OCI-LY7 (cell line): ENCODE results near the gene UQCRH. TPM values are rescaled to one million over a fixed set of nuclear protein-coding genes. Genes with fewer than 3 reads are reported as not detected.
"Not testable (repeated sequence)": the region's sequence is repeated elsewhere in the genome, so short reads cannot be mapped to it uniquely, and the experiment has no call there.

Experiments used
- BruUV-seq: library from RNA; stranded (reverse); fragments of 400-500 nt; replicated peaks from 2 replicates; lab custom pipeline; 2021; lab: Mats Ljungman, UMichigan
- CTCF ChIA-PET: fragments of 300-600 bp; sonication (Branson Sonifier 250); formaldehyde crosslinking; loops from one replicate; lab custom pipeline; 2022; ENCODE audit warnings: antibody characterized with exemption; ENCODE audit not compliant: unreplicated experiment; lab: Charles Lee
- POLR2A ChIA-PET: fragments of 300-600 bp; sonication (Branson Sonifier 250); formaldehyde crosslinking; loops from one replicate; lab custom pipeline; 2022; ENCODE audit warnings: antibody characterized with exemption; lab: Charles Lee
- DNase-seq: peaks from one replicate; pipeline ENCODE4 v3.0.0-alpha.2; 2015; ENCODE audit warnings: low spot score
- H2AFZ ChIP-seq: fragments of 200-600 bp; sonication (generic), shearing (Covaris generic); 2 replicates; pipeline ENCODE4 v1.6.1; 2014; ENCODE audit warnings: mild to moderate bottlenecking, antibody characterized with exemption, low read length, moderate library complexity
- H3K27ac ChIP-seq: fragments of 200-600 bp; sonication (generic); 2 replicates; pipeline ENCODE4 v1.5.1; 2014; ENCODE audit warnings: mixed run types, low read depth, mild to moderate bottlenecking, moderate library complexity, low read length, inconsistent platforms; ENCODE audit not compliant: poor library complexity, severe bottlenecking
- H3K36me3 ChIP-seq: fragments of 200-600 bp; sonication (generic); 2 replicates; pipeline ENCODE4 v1.6.1; 2014; ENCODE audit warnings: mild to moderate bottlenecking, antibody characterized with exemption, low read length, moderate library complexity, mixed read lengths; ENCODE audit not compliant: insufficient read depth
- H3K4me1 ChIP-seq: fragments of 200-600 bp; sonication (generic); 2 replicates; pipeline ENCODE4 v1.5.1; 2014; ENCODE audit warnings: mild to moderate bottlenecking, low read length; ENCODE audit not compliant: insufficient read depth, poor library complexity, severe bottlenecking
- H3K4me2 ChIP-seq: fragments of 200-600 bp; sonication (generic); 2 replicates; pipeline ENCODE4 v1.6.1; 2014; ENCODE audit warnings: mild to moderate bottlenecking, low read length
- H3K4me3 ChIP-seq: fragments of 200-600 bp; sonication (generic); 2 replicates; pipeline ENCODE4 v1.5.1; 2014; ENCODE audit warnings: mild to moderate bottlenecking, low read depth, low read length; ENCODE audit not compliant: poor library complexity, severe bottlenecking
- H3K79me2 ChIP-seq: fragments of 200-600 bp; sonication (generic); 2 replicates; pipeline ENCODE4 v1.6.1; 2016; ENCODE audit warnings: low read depth, mild to moderate bottlenecking, low read length, moderate library complexity, mixed read lengths; ENCODE audit not compliant: insufficient read depth
- H3K9me2 ChIP-seq: fragments of 200-600 bp; sonication (generic); 2 replicates; pipeline ENCODE4 v1.6.1; 2016; ENCODE audit warnings: mild to moderate bottlenecking, low read length, mixed read lengths; ENCODE audit not compliant: insufficient read depth
- H3K9me3 ChIP-seq: fragments of 200-600 bp; sonication (generic); 2 replicates; pipeline ENCODE4 v1.6.1; 2014; ENCODE audit warnings: mild to moderate bottlenecking, mixed run types, low read length, mixed read lengths
- H4K20me1 ChIP-seq: fragments of 200-600 bp; sonication (generic); 2 replicates; pipeline ENCODE4 v1.6.1; 2014; ENCODE audit warnings: mild to moderate bottlenecking, antibody characterized with exemption, low read length, moderate library complexity, mixed read lengths; ENCODE audit not compliant: insufficient read depth
- CTCF ChIP-seq: fragments of 200-600 bp; sonication (generic); conservative IDR thresholded peaks from 2 replicates; pipeline ENCODE4 v1.5.1; 2014; ENCODE audit warnings: mild to moderate bottlenecking, antibody characterized with exemption, low read length, moderate library complexity, mixed read lengths
- EZH2phosphoT487 ChIP-seq: fragments of 200-600 bp; sonication (generic); IDR thresholded peaks from 2 replicates; pipeline ENCODE4 v1.6.1; 2018; ENCODE audit warnings: low read depth, borderline replicate concordance, mild to moderate bottlenecking, mixed run types, antibody characterized with exemption, low read length, moderate library complexity, mixed read lengths
- intact Hi-C: fragments of 100-400 bp; cut with micrococcal nuclease; formaldehyde crosslinking; loops from one replicate; pipeline ENCODE4 v1.10.0; 2022; ENCODE audit not compliant: unreplicated experiment
- total RNA-seq, 2 experiments: library from RNA; depleted of rRNA in 1 of 2; stranded (reverse); fragments of >200 nt in 1 of 2; shearing (Covaris generic) in 1 of 2; gene quantifications; 2 replicates each; pipeline ENCODE4 v1.2.3, GENCODE V29; 2014 to 2022

UQCRH gene
- total RNA-seq, 2 experiments from 2014 or later = 489 to 693 TPM

- H3K36me3 ChIP-seq, H3K9me2 ChIP-seq, H4K20me1 ChIP-seq, H3K9me3 ChIP-seq, H3K79me2 ChIP-seq: not testable (repeated sequence)
- Histone ChIP-seq H3K4me2 (peak overlapping the region; percentile 60), H2AFZ (peak overlapping the region; percentile 89), H3K4me3 (peak overlapping the region; percentile 51), H3K27ac (peak overlapping the region; percentile 79), H3K4me1 (peaks cover 44% of the 10 kb centered on the region)
- ChIA-PET POLR2A (interaction anchor here (0.6 to 1.6 kb wide), 3 partner anchors 8 to 29 kb away, joined by 3 to 6 read pairs (median 3); partner anchors contain the start of gene NSUN4), CTCF (interaction anchor here (2.3 kb wide), 1 partner anchor 28 kb away, joined by 10 read pairs; the partner anchor contains the start of genes LRRC41 and UQCRH)
- intact Hi-C loops = loop anchor here (2.0 to 5.0 kb wide), 2 partner anchors 29 to 85 kb away; partner anchors contain the start of genes LRRC41, RAD54L and UQCRH
- BruUV-seq = TSS peak; percentile 76
- peak; percentile 48 for DNase-seq
Measured at GRCh38 chr1:46331786-46332540, 28.5 kb downstream of the UQCRH start.

GRCh38 chr1:46333300-46334029 is 30.0 kb downstream of the UQCRH start:
- peak; percentile 88 for DNase-seq
- H2AFZ ChIP-seq = peak overlapping the region; percentile 89
- H3K36me3 ChIP-seq = no peaks in the 10 kb centered on the region
- ChIA-PET CTCF (interaction anchor here (0.6 to 2.3 kb wide), 2 partner anchors 30 to 407 kb away, joined by 3 to 10 read pairs; partner anchors contain the start of genes LRRC41 and UQCRH), POLR2A (interaction anchor here (0.6 to 2.2 kb wide), 15 partner anchors 8 to 1105 kb away, joined by 3 to 10 read pairs (median 3); partner anchors contain the start of genes PIK3R3 and RAD54L)
- peak overlapping the region; percentile 51 for H3K4me3 ChIP-seq
- H4K20me1 ChIP-seq = no peaks in the 10 kb centered on the region
- H3K9me2 ChIP-seq = no peaks in the 10 kb centered on the region
- H3K4me1 ChIP-seq = peaks cover 39% of the 10 kb centered on the region
- H3K27ac ChIP-seq = peak overlapping the region; percentile 79
- H3K9me3 ChIP-seq = no peaks in the 10 kb centered on the region
- no TSS peak for BruUV-seq
- TF ChIP-seq EZH2phosphoT487 (no peak), CTCF (peak; percentile 85)
- intact Hi-C loops = loop anchor here (1.0 to 5.0 kb wide), 4 partner anchors 15 to 195 kb away; partner anchors contain the start of genes LRRC41, RAD54L and UQCRH
- no peaks in the 10 kb centered on the region for H3K79me2 ChIP-seq
- H3K4me2 ChIP-seq = peak overlapping the region; percentile 60

- H3K4me2 ChIP-seq = peak overlapping the region; percentile 60
- no peaks in the 10 kb centered on the region for H4K20me1 ChIP-seq
Measured at GRCh38 chr1:46334030-46334384, 30.5 kb downstream of the UQCRH start.

More at GRCh38 chr1:46334030-46334384, 30.5 kb downstream of the UQCRH start:
- Histone ChIP-seq H3K4me1 (peaks cover 39% of the 10 kb centered on the region), H3K27ac (peak overlapping the region; percentile 17), H3K79me2 (no peaks in the 10 kb centered on the region), H3K9me3 (no peaks in the 10 kb centered on the region), H3K36me3 (no peaks in the 10 kb centered on the region), H3K9me2 (no peaks in the 10 kb centered on the region), H3K4me3 (no peak overlapping the region), H2AFZ (no peak overlapping the region)
- CTCF ChIA-PET = interaction anchor here (2.3 kb wide), 1 partner anchor 30 kb away, joined by 10 read pairs; the partner anchor contains the start of genes LRRC41 and UQCRH
- intact Hi-C loops = loop anchor here (5.0 kb wide), 1 partner anchor 87 kb away; the partner anchor contains the start of gene RAD54L
- DNase-seq = no peak
- BruUV-seq = no TSS peak
- POLR2A ChIA-PET = interaction anchor here (0.9 to 2.2 kb wide), 10 partner anchors 9 to 85 kb away, joined by 3 to 10 read pairs (median 4); no protein-coding TSS in a partner anchor
- TF ChIP-seq EZH2phosphoT487 (no peak), CTCF (no peak)
